SK-N-SH (cell line): ENCODE data around the gene CPSF4. TPM values are rescaled to one million over a fixed set of nuclear protein-coding genes. Genes with fewer than 3 reads are reported as not detected.

Experiments used
- CTCF ChIA-PET: fragments of 300-600, 350-600 bp; formaldehyde crosslinking; extraction: SDS; loops from one replicate; lab custom pipeline; 2021; lab: Yijun Ruan, JAX
- POLR2A ChIA-PET: fragments of 350-600 bp; sonication (Branson Sonifier 250); formaldehyde crosslinking; extraction: SDS; loops from one replicate; lab custom pipeline; 2020; ENCODE audit warnings: antibody characterized with exemption, inconsistent platforms; lab: Yijun Ruan, JAX
- DNase-seq: peaks from one replicate; pipeline ENCODE4 v3.0.0; 2012
- H2AFZ ChIP-seq: fragments of 200-600 bp; sonication (generic); 2 replicates; pipeline ENCODE4 v1.8.1; 2016; ENCODE audit warnings: antibody characterized with exemption, mild to moderate bottlenecking, low read depth
- H3F3A ChIP-seq: fragments of 200-600 bp; sonication (generic); replicated peaks from 2 replicates; pipeline ENCODE3; 2016; ENCODE audit warnings: antibody characterized with exemption, mild to moderate bottlenecking; ENCODE audit not compliant: insufficient read depth
- H3K27ac ChIP-seq, 2 experiments: fragments of 200-500 bp in 1 of 2; fragments of 200-600 bp in 1 of 2; sonication (Bioruptor generic) in 1 of 2; sonication (generic), shearing (Covaris generic) in 1 of 2; 2 replicates each; pipeline versions ENCODE4 v1.5.1 to v1.6.1; 2014 to 2016; ENCODE audit warnings: low read depth in 2 of 2, inconsistent platforms in 1 of 2, low read length in 1 of 2, mild to moderate bottlenecking in 1 of 2, mixed read lengths in 1 of 2
- H3K27me3 ChIP-seq: fragments of 200-600 bp; sonication (generic), shearing (Covaris generic); 2 replicates; pipeline ENCODE4 v1.6.1; 2016; ENCODE audit warnings: mixed run types; ENCODE audit not compliant: insufficient read depth
- H3K36me3 ChIP-seq, 2 experiments: fragments of 200-500 bp in 1 of 2; fragments of 200-600 bp in 1 of 2; sonication (Bioruptor generic) in 1 of 2; sonication (generic) in 1 of 2; replicated peaks in 1 of 2; 2 replicates each; pipeline versions ENCODE3 to v1.5.1; 2014 to 2016; ENCODE audit warnings: low read length in 1 of 2, mild to moderate bottlenecking in 1 of 2; ENCODE audit not compliant: insufficient read depth in 2 of 2, control insufficient read depth in 1 of 2
- H3K4me1 ChIP-seq, 2 experiments: fragments of 200-500 bp in 1 of 2; fragments of 200-600 bp in 1 of 2; sonication (Bioruptor generic) in 1 of 2; sonication (generic), shearing (Covaris generic) in 1 of 2; 2 replicates each; pipeline versions ENCODE4 v1.5.1 to v1.6.1; 2014 to 2016; ENCODE audit warnings: low read depth in 1 of 2, low read length in 1 of 2, mixed run types in 1 of 2; ENCODE audit not compliant: insufficient read depth in 2 of 2, control insufficient read depth in 1 of 2
- H3K4me2 ChIP-seq: fragments of 200-600 bp; sonication (generic), shearing (Covaris generic); 2 replicates; pipeline ENCODE4 v1.6.1; 2017; ENCODE audit warnings: mixed run types
- H3K4me3 ChIP-seq, 2 experiments: fragments of 200-500 bp in 1 of 2; fragments of 200-600 bp in 1 of 2; sonication (Bioruptor generic) in 1 of 2; sonication (generic), shearing (Covaris generic) in 1 of 2; 2 replicates each; pipeline versions ENCODE4 v1.5.1 to v1.8.1; 2014 to 2016; ENCODE audit warnings: low read depth in 2 of 2, inconsistent platforms in 1 of 2, low read length in 1 of 2, mild to moderate bottlenecking in 1 of 2, mixed read lengths in 1 of 2, moderate library complexity in 1 of 2
- H3K79me2 ChIP-seq: fragments of 200-600 bp; sonication (generic); 2 replicates; pipeline ENCODE4 v1.8.1; 2017; ENCODE audit warnings: mild to moderate bottlenecking; ENCODE audit not compliant: insufficient read depth
- H3K9ac ChIP-seq: fragments of 200-600 bp; sonication (generic); 2 replicates; pipeline ENCODE4 v1.6.1; 2017; ENCODE audit warnings: mixed run types
- H3K9me2 ChIP-seq: fragments of 200-600 bp; sonication (generic); 2 replicates; pipeline ENCODE4 v1.6.1; 2017; ENCODE audit warnings: mixed run types
- H3K9me3 ChIP-seq: fragments of 200-600 bp; sonication (generic); 2 replicates; pipeline ENCODE4 v1.6.1; 2017; ENCODE audit warnings: mixed run types, mild to moderate bottlenecking, moderate library complexity
- H4K20me1 ChIP-seq: fragments of 200-600 bp; sonication (generic); 2 replicates; pipeline ENCODE4 v1.6.1; 2017; ENCODE audit warnings: mild to moderate bottlenecking, mixed run types; ENCODE audit not compliant: insufficient read depth
- CHD2 ChIP-seq: fragments of 150-350 bp; IDR thresholded peaks from 2 replicates; pipeline ENCODE4 v1.6.1; 2018; ENCODE audit warnings: low read length; ENCODE audit not compliant: partially characterized antibody
- EP300 ChIP-seq, 2 experiments: IDR thresholded peaks; 2 replicates each; pipeline versions ENCODE4 v1.4.0 to v1.6.1; 2012; ENCODE audit warnings: borderline replicate concordance in 1 of 2, low read depth in 1 of 2, low read length in 1 of 2
- EZH2phosphoT487 ChIP-seq: fragments of 200-600 bp; sonication (generic); IDR thresholded peaks from 2 replicates; pipeline ENCODE4 v1.6.1; 2017; ENCODE audit warnings: low read depth, mixed run types, mild to moderate bottlenecking, antibody characterized with exemption, moderate library complexity, borderline replicate concordance
- FOXJ3 ChIP-seq: sonication (generic); formaldehyde crosslinking; IDR thresholded peaks from 2 replicates; pipeline ENCODE4 v1.5.1; 2020; ENCODE audit warnings: mild to moderate bottlenecking, missing genetic modification reagents
- JUND ChIP-seq: IDR thresholded peaks from 2 replicates; pipeline ENCODE4 v1.4.0; 2012
- MEF2A ChIP-seq: IDR thresholded peaks from 2 replicates; pipeline ENCODE4 v1.4.0; 2012; ENCODE audit warnings: low read depth, borderline replicate concordance
- NRF1 ChIP-seq: IDR thresholded peaks from 2 replicates; pipeline ENCODE4 v1.6.1; 2012; ENCODE audit warnings: low read depth, mild to moderate bottlenecking, low read length
- PBX3 ChIP-seq: IDR thresholded peaks from 2 replicates; pipeline ENCODE4; 2012
- POLR2AphosphoS5 ChIP-seq: IDR thresholded peaks from 2 replicates; pipeline ENCODE4 v1.6.1; 2012; ENCODE audit warnings: low read depth, low read length
- RCOR1 ChIP-seq: fragments of 150-350 bp; IDR thresholded peaks from 2 replicates; pipeline ENCODE4 v1.6.1; 2017; ENCODE audit warnings: antibody characterized with exemption, low read length
- RXRA ChIP-seq: IDR thresholded peaks from 2 replicates; pipeline ENCODE4 v1.4.0; 2012; ENCODE audit warnings: low read depth, mild to moderate bottlenecking, borderline replicate concordance
- SMC3 ChIP-seq: IDR thresholded peaks from 2 replicates; pipeline ENCODE4 v1.6.1; 2012; ENCODE audit warnings: low read depth, low read length, improper control_type of control experiment
- TAF1 ChIP-seq: IDR thresholded peaks from 2 replicates; pipeline ENCODE4 v1.6.1; 2012; ENCODE audit warnings: low read depth, mild to moderate bottlenecking, low read length, moderate library complexity, borderline replicate concordance
- TCF12 ChIP-seq: IDR thresholded peaks from 2 replicates; pipeline ENCODE4 v1.4.0; 2012
- TEAD4 ChIP-seq: IDR thresholded peaks from 2 replicates; pipeline ENCODE4 v1.4.0; 2012; ENCODE audit warnings: mild to moderate bottlenecking, borderline replicate concordance; ENCODE audit not compliant: insufficient read depth
- USF1 ChIP-seq: IDR thresholded peaks from 2 replicates; pipeline ENCODE4 v1.4.0; 2012; ENCODE audit warnings: low read depth, borderline replicate concordance
- USF2 ChIP-seq: fragments of 150-350 bp; IDR thresholded peaks from 2 replicates; pipeline ENCODE4 v1.6.1; 2017; ENCODE audit warnings: antibody characterized with exemption, low read length, low read depth, borderline replicate concordance
- ZBTB33 ChIP-seq: IDR thresholded peaks from 2 replicates; pipeline ENCODE4 v1.4.0; 2012; ENCODE audit warnings: low read depth, borderline replicate concordance
- WGBS: methylation state at CpG from one replicate; pipeline ENCODE4 v1.1.6; 2017; ENCODE audit warnings: low lambda C conversion rate; 5-methylcytosine and 5-hydroxymethylcytosine counted together
- polyA plus RNA-seq, 3 experiments: library from polyadenylated mRNA; depleted of rRNA; stranded (reverse); fragments of >200 nt; gene quantifications; 2 replicates each; pipeline ENCODE4 v1.2.3, GENCODE V29; 2012

CPSF4 gene
- polyA plus RNA-seq, 1 of the 3 experiments (the other 2 are of a cell fraction) = 101 TPM

- ChIA-PET POLR2A (interaction anchor here (0.7 kb wide), 1 partner anchor 478 kb away, joined by 3 read pairs; no protein-coding TSS in a partner anchor), CTCF (interaction anchor here (0.9 to 2.5 kb wide), 3 partner anchors 10 to 50 kb away, joined by 3 to 8 read pairs (median 3); no protein-coding TSS in a partner anchor)
- no peak overlapping the region for H2AFZ ChIP-seq
- no peak for TF ChIP-seq TCF12
- TF ChIP-seq EZH2phosphoT487 = no peak
- no peak for TF ChIP-seq RXRA
- no peak for TF ChIP-seq EP300 (IDR thresholded peaks at IDR 0.05; ENCODE audit: borderline replicate concordance in 1 of 2, low read depth in 1 of 2, low read length in 1 of 2)
- TF ChIP-seq PBX3 = no peak
- TF ChIP-seq SMC3 = no peak
- TF ChIP-seq NRF1 = no peak
- no peak for TF ChIP-seq FOXJ3 (CRISPR knock-in tag)
- TF ChIP-seq ZBTB33 = no peak
- no peak for TF ChIP-seq TAF1
- no peak for TF ChIP-seq POLR2AphosphoS5
- TF ChIP-seq JUND = no peak
- no peak for TF ChIP-seq MEF2A
- no peak for TF ChIP-seq USF2
- TF ChIP-seq USF1 = no peak
- no peak for TF ChIP-seq TEAD4
- TF ChIP-seq CHD2 = no peak
- TF ChIP-seq RCOR1 = no peak
- no peak overlapping the region for H3K4me3 ChIP-seq
- H3K9me2 ChIP-seq = no peaks in the 10 kb centered on the region
- WGBS = 74% methylated on average over 5 of the region's 5 CpGs
- peaks cover 8 to 10% of the 10 kb centered on the region in 2 experiments; a peak in 2 of 4 replicates for H3K4me1 ChIP-seq
- H3K27ac ChIP-seq = no peak overlapping the region
- peaks cover 3% of the 10 kb centered on the region; the same call in 1 of the 2 replicates for H4K20me1 ChIP-seq
- no peak for DNase-seq
- H3K9me3 ChIP-seq = no peaks in the 10 kb centered on the region
- H3K9ac ChIP-seq = no peak overlapping the region
- peaks cover 13% of the 10 kb centered on the region for H3F3A ChIP-seq
- H3K27me3 ChIP-seq = no peaks in the 10 kb centered on the region
- H3K36me3 ChIP-seq = peaks cover 16 to 23% of the 10 kb centered on the region in 2 experiments
- H3K4me2 ChIP-seq = no peak overlapping the region
- H3K79me2 ChIP-seq = peaks cover 73% of the 10 kb centered on the region
Measured at GRCh38 chr7:99476107-99476506, 37.4 kb downstream of the CPSF4 start.
